ENCODE results near the gene GPD1. TPM values are rescaled to one million over a fixed set of nuclear protein-coding genes. Genes with fewer than 3 reads are reported as not detected.

The GPD1 gene
- total RNA-seq, 1 donor, result not detected

DNA sequence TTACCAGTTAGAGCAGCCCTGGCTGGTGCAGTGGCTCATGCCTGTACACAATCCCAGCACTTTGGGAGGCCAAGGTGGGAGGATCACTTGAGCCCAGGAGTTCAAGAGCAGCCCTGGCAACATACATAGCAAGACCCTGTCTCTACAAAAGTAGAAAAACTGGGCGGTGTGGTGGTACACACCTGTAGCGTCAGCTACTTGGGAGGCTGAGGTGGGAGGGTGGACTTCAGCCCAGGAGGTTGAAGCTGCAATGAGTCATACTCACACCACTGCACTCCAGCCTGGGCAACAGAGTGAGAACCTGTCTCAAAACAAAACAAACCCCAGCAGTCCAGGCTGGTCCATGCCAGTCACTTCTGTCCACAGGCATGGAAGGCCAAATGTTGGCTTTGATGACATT lies 15.6 kb downstream of the GPD1 start:
- Histone ChIP-seq H3K27ac (ENCODE audit: low read depth, low read length) (no peak overlapping the region), H3K27me3 (ENCODE audit: insufficient read depth, low read length) (no peaks in the 10 kb centered on the region), H4K20me1 (ENCODE audit: insufficient read depth, low read length) (peaks cover 13% of the 10 kb centered on the region), H3K79me2 (ENCODE audit: insufficient read depth, low read length) (peaks cover 62% of the 10 kb centered on the region), H3K4me2 (ENCODE audit: insufficient read depth, low read length) (no peak overlapping the region), H3K4me1 (ENCODE audit: insufficient read depth, low read length) (no peaks in the 10 kb centered on the region), H3K9me3 (ENCODE audit: low read depth, low read length) (no peaks in the 10 kb centered on the region), H3K4me3 (ENCODE audit: insufficient read depth, low read length) (no peak overlapping the region), H2AFZ (ENCODE audit: low read length) (no peak overlapping the region), H3K36me3 (ENCODE audit: insufficient read depth, low read length) (peaks cover 12% of the 10 kb centered on the region)
- no peak for DNase-seq (ENCODE audit: insufficient read length, low spot score, missing footprints)
- TF ChIP-seq, protein P1, sequence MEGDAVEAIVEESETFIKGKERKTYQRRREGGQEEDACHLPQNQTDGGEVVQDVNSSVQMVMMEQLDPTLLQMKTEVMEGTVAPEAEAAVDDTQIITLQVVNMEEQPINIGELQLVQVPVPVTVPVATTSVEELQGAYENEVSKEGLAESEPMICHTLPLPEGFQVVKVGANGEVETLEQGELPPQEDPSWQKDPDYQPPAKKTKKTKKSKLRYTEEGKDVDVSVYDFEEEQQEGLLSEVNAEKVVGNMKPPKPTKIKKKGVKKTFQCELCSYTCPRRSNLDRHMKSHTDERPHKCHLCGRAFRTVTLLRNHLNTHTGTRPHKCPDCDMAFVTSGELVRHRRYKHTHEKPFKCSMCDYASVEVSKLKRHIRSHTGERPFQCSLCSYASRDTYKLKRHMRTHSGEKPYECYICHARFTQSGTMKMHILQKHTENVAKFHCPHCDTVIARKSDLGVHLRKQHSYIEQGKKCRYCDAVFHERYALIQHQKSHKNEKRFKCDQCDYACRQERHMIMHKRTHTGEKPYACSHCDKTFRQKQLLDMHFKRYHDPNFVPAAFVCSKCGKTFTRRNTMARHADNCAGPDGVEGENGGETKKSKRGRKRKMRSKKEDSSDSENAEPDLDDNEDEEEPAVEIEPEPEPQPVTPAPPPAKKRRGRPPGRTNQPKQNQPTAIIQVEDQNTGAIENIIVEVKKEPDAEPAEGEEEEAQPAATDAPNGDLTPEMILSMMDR (IDR thresholded peaks at IDR 0.05; ENCODE audit: extremely low read depth, low read depth, low read length), result no peak

DNA sequence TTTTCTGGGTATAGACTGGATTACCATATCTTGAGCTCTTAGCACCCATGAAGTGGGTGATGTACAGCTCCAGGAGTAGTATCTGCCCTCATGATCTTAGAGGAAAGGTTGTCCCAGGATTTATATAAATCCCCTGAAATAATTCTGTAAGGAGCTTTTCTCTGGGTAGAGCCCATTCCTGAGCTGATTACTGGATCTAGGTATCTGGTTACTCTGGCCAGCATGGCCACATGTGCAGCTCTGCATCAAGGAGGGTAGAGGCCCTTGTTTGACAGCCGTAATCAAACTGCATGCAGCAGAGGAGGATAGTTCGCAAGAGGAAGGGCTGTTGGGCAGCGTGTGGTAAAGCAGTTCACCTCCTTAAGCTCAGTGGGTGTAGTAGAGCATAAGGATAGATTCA lies 16.7 kb downstream of the GPD1 start:
- Histone ChIP-seq H3K36me3 (ENCODE audit: insufficient read depth, low read length) (peaks cover 12% of the 10 kb centered on the region), H3K4me2 (ENCODE audit: insufficient read depth, low read length) (no peak overlapping the region), H2AFZ (ENCODE audit: low read length) (no peak overlapping the region), H3K27me3 (ENCODE audit: insufficient read depth, low read length) (no peaks in the 10 kb centered on the region), H3K4me1 (ENCODE audit: insufficient read depth, low read length) (no peaks in the 10 kb centered on the region), H4K20me1 (ENCODE audit: insufficient read depth, low read length) (peaks cover 13% of the 10 kb centered on the region), H3K27ac (ENCODE audit: low read depth, low read length) (no peak overlapping the region), H3K9me3 (ENCODE audit: low read depth, low read length) (no peaks in the 10 kb centered on the region), H3K79me2 (ENCODE audit: insufficient read depth, low read length) (peaks cover 53% of the 10 kb centered on the region), H3K4me3 (ENCODE audit: insufficient read depth, low read length) (no peak overlapping the region)
- no peak for DNase-seq (ENCODE audit: insufficient read length, low spot score, missing footprints)
- TF ChIP-seq, protein P1 (IDR thresholded peaks at IDR 0.05; ENCODE audit: extremely low read depth, low read depth, low read length), result no peak

DNA sequence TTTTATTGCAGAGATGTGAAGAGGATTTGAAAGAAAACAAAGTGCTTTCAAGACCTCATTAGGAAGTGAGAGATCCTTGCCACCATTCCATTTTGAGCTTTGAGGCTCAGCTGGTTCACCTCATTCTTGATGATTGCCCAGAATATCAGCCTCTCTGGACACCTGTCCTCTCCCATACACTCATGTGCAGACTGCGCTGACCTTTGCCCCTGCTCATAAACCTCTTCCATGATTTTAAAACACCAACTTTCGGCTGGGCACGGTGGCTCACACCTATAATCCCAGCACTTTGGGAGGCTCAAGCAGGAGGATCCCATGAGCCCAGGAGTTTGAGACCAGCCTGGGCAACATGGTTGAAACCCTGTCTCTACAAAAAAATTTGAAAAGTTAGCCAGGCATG lies 17.1 kb downstream of the GPD1 start:
- peaks cover 9% of the 10 kb centered on the region for H3K36me3 ChIP-seq (ENCODE audit: insufficient read depth, low read length)
- no peak overlapping the region for H3K4me3 ChIP-seq (ENCODE audit: insufficient read depth, low read length)
- TF ChIP-seq, protein P1 (IDR thresholded peaks at IDR 0.05; ENCODE audit: extremely low read depth, low read depth, low read length), result no peak
- H3K4me1 ChIP-seq (ENCODE audit: insufficient read depth, low read length), result no peaks in the 10 kb centered on the region
- H3K4me2 ChIP-seq (ENCODE audit: insufficient read depth, low read length), result no peak overlapping the region
- H3K9me3 ChIP-seq (ENCODE audit: low read depth, low read length), result no peaks in the 10 kb centered on the region
- H4K20me1 ChIP-seq (ENCODE audit: insufficient read depth, low read length), result peaks cover 13% of the 10 kb centered on the region
- no peaks in the 10 kb centered on the region for H3K27me3 ChIP-seq (ENCODE audit: insufficient read depth, low read length)
- DNase-seq (ENCODE audit: insufficient read length, low spot score, missing footprints), result no peak
- H3K79me2 ChIP-seq (ENCODE audit: insufficient read depth, low read length), result peaks cover 49% of the 10 kb centered on the region
- no peak overlapping the region for H3K27ac ChIP-seq (ENCODE audit: low read depth, low read length)
- no peak overlapping the region for H2AFZ ChIP-seq (ENCODE audit: low read length)

GRCh38 chr12:50121641-50122040 lies 17.8 kb downstream of the GPD1 start:
- Histone ChIP-seq H2AFZ (ENCODE audit: low read length) (no peak overlapping the region), H3K79me2 (ENCODE audit: insufficient read depth, low read length) (peaks cover 42% of the 10 kb centered on the region), H3K27ac (ENCODE audit: low read depth, low read length) (no peak overlapping the region), H3K4me2 (ENCODE audit: insufficient read depth, low read length) (no peak overlapping the region), H3K27me3 (ENCODE audit: insufficient read depth, low read length) (no peaks in the 10 kb centered on the region), H3K36me3 (ENCODE audit: insufficient read depth, low read length) (peaks cover 10% of the 10 kb centered on the region), H3K4me1 (ENCODE audit: insufficient read depth, low read length) (no peaks in the 10 kb centered on the region), H3K4me3 (ENCODE audit: insufficient read depth, low read length) (no peak overlapping the region), H4K20me1 (ENCODE audit: insufficient read depth, low read length) (peaks cover 8% of the 10 kb centered on the region), H3K9me3 (ENCODE audit: low read depth, low read length) (no peaks in the 10 kb centered on the region)
- TF ChIP-seq, protein P1 (IDR thresholded peaks at IDR 0.05; ENCODE audit: extremely low read depth, low read depth, low read length), result no peak
- DNase-seq (ENCODE audit: insufficient read length, low spot score, missing footprints), result no peak

Measured in osteoblast (primary cell).